Endothelial cell of hepatic sinusoid (primary cell): Measurements from ENCODE around the gene GALNT9.

Experiments used
- in situ Hi-C: cut with HindIII; loops from 2 replicates; pipeline ENCODE4 v1.10.0; 2017; ENCODE audit warnings: low sequenced_read_pairs

Gene GALNT9

DNA sequence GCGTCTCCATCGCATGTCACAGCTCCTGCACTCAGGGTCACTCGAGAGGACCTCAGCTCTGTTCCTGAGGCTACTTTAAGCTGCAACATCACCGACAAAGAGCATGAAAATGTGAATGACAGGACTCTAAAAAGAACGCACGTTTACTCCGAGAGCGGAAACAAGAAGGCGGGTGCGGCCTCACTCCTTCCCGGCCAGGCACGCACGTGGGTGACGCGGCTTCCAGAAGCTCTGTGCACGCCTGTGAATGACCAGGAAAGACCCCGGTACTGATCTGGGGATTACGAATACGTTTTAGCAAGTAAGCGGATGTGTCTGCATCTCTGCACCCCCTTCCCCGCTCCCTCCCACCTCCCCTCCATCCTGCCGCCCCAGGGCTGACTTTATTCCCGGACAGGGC is 15.2 kb upstream of the GALNT9 start:
- in situ Hi-C loops = no loop called here

GRCh38 chr12:132344181-132344580 is 14.8 kb upstream of the GALNT9 start:
- in situ Hi-C loops = no loop called here

DNA sequence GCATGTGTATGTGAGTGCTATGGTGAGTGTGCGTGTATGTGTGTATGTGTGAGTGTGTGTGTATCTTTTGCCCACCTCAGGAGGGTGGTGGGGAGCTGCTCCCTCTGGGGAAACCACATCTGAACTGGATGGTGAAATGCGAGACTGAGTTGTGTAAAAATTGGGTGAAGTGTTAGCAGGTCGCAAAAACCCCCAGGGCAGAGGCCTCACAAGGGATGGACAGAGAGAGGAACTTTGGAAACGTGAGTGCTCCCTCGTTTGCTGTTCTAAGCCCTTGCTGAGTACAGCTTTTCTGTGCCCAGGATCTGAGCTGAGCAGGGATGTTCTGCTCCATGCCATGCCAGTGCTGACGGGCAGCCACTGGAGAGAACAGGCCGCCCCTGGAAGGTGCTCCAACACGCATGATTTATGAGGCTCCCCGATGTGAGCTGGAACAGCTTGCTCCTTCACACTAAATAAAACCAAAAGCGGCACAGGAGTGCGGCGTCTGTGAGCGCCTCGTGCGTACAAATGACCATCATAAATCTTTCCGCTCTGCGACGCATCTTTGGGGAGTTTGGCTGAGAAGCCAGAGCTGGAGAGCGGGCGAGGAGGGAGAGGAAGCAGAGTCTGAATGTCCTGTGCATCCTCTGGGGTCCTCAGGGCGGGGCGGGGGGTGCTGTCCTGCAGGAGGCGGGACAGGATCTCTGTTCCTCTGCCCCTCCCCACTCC is 14.1 kb upstream of the GALNT9 start:
- in situ Hi-C loops = no loop called here

- in situ Hi-C loops = no loop called here
Observed at GRCh38 chr12:132342251-132343227, 13.2 kb upstream of the GALNT9 start.

GRCh38 chr12:132341318-132342050 is 12.1 kb upstream of the GALNT9 start:
- in situ Hi-C loops = no loop called here

- in situ Hi-C loops = no loop called here
Observed at GRCh38 chr12:132340266-132341035, 11.1 kb upstream of the GALNT9 start.

- in situ Hi-C loops = no loop called here
Observed at GRCh38 chr12:132339856-132340255, 10.5 kb upstream of the GALNT9 start.

DNA sequence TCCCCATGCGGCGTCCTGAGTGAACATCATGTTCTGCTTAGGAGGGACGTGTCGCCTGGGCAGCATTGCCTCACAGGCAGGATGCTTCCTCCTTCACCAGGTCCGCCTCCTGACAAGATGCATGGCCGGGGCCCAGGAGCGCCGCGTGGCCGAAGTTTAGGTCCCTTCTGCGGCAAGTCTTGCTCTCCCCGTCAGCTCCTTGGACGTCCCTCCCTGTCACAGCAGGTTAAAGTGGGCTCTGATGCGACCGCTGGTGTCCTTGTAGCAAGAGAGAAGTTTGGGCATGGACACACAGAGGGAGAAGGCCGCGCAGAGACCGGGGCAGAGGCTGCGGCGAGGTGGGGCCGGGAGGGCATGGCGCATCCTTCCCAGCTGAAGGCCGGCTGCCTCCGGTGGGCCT is 9.4 kb upstream of the GALNT9 start:
- in situ Hi-C loops = no loop called here

GRCh38 chr12:132338311-132338710 is 8.9 kb upstream of the GALNT9 start:
- in situ Hi-C loops = no loop called here

DNA sequence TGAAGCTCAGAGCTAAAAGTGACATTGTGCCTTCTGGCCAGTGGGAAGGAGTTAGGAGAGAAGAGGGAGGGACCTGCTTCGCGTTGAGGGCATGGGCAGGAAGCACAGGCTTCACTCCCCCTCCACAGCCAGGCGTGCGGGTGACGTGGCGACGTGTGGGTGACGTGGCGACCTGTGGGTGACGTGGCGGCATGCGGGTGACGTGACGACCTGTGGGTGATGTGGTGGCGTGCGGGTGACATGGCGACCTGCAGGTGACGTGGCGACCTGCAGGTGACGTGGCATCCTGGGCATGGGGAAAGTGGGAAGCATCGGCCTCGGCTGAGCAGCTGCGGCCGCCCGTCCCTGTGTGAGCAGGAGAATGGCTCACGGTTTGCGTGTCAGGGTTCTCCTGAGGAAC is 8.2 kb upstream of the GALNT9 start:
- in situ Hi-C loops = no loop called here

GRCh38 chr12:132336451-132337413 is 7.3 kb upstream of the GALNT9 start:
- in situ Hi-C loops = no loop called here

- in situ Hi-C loops = no loop called here
Observed at GRCh38 chr12:132335179-132335756, 5.9 kb upstream of the GALNT9 start.

- in situ Hi-C loops = no loop called here
Observed at GRCh38 chr12:132333766-132334165, 4.4 kb upstream of the GALNT9 start.

DNA sequence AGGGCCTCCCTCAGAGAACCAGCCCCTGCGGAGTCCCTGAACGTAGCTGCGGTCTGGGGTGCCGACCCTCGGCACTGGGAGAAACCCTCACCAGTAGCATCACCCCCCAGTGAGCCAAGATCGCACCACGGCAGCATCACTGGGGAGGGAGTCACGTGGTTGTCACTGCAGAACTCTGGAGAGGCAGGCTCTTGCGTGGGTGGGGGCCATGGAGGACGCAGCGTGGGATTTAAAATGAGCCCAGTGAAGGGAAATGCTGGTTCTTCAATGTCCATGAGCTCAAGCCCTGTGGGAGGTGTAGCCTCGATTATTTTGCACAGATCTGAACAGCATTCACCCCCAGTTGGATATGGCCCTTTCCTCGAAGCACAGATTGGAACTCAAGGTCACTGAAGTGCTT is 3.9 kb upstream of the GALNT9 start:
- in situ Hi-C loops = no loop called here

DNA sequence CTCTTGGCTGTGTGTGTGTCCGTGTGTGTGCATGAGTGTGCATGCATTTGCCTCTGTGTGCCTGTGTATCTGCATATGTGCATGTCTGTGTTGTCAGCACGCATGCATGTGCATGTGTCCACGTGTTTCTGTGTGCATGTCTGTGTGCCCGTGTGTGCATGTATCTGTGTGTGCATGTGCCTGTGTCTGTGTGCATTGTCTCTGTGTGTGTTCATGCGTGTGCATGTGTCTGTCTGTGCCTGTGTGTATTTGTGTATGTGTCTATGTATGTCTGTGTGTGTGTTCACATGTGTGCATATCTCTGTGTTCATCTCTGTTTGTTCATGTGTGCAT is 1.1 kb upstream of the GALNT9 start:
- in situ Hi-C loops = no loop called here

DNA sequence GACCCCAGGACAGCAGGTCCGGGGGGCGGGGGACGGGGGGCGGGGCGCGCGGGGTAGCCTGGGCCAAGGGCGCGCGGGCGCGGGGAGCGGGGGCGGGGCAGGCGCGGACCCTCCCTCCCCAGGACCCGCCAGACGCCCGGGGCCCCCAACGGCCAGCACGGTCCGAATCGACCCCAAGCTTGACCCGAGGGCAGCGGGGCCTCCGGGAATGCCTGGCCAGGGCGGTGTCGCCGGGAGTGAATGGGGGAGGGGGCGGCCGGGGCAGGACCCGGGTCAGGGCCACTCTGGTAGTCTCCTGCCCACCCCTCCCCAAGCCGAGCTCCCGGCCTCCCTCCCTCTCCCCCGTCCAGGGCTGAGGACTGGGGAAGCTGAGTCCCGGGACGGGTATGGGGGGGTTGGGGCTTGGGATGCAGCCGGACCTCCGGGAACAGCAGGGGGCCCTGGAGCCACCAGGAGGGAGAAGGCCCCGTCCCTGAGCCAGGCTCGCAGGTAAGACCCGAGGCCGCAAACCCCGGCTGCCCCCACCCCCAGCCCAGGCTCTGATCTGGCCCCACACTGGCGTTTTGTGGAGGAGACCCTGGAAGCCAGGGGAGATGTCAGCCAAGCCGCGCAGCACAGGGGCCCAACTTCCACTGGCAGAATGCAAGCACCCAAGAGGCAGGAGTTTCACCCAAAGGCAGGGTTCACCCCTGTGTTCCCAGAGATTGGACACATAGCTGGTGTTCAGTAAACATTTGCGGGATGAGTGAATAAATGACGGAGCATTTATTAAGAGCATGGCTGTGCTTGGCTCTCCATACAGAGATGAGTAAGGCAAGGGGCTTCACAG is 545 bp upstream of the GALNT9 start:
- in situ Hi-C loops = loop anchor here (5.0 to 10.0 kb wide), 3 partner anchors 48 to 225 kb away; no protein-coding TSS in a partner anchor

GRCh38 chr12:132328282-132329029 is 933 bp downstream of the GALNT9 start:
- in situ Hi-C loops = loop anchor here (5.0 to 10.0 kb wide), 3 partner anchors 46 to 224 kb away; no protein-coding TSS in a partner anchor
